SK-N-MC (cell line): ENCODE measurements around the gene PNPLA5.

Experiments
- EZH2 ChIP-seq: fragments of 200-600 bp; sonication (generic); IDR thresholded peaks from one replicate; pipeline ENCODE4 v1.6.1; 2017; ENCODE audit warnings: antibody characterized with exemption
- POLR2AphosphoS5 ChIP-seq: IDR thresholded peaks from 2 replicates; pipeline ENCODE4 v1.6.1; 2012; ENCODE audit warnings: mild to moderate bottlenecking, low read depth, low read length, borderline replicate concordance

DNA sequence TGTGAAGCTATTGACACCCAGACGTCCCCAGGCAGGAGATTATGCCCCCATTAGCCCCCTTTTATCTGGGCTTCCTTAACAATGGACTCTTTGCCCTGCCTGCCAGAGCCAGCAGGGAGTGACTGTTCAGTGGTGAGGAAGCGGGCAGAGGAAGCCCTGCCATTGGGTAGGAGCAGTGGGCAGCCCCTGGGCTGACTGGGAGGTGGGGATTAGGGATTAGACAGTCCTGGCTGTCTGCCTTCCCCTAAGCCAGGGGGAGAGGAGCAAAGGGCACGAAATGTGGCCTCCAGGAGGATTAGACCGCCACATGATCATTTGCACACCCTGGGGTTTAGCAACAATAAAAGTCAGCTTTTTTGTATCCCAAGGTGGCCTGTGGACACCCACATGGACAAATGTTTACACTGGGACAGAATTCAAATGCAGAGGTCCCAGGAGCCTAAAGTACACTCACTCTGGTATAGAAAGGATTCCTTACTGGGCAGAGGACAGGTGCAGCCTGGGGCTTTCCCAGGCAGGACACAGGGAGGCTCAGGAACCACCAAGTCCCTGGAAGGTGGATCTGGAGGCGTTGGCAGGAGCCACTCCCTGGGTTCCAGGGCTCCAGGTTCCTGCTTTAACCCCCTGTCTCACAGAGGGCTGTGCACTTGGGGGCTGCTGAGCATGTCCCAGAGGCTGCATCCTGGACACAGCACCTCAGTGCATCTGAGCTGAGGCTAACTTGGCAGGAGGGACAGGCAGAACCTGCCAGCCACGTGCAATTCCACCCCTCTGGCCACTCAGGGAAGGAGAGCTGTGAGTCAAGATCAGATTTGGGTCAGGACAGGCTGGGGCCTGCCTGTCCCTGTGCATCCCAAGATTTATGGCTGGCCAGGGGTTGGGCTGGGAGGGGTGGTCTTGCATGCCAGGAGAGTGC lies 33.9 kb upstream of the PNPLA5 start:
- TF ChIP-seq EZH2 (no peak), POLR2AphosphoS5 (no peak)
